Activated CD8-positive, alpha-beta memory T cell treated with anti-CD3 and anti-CD28 coated beads, Interleukin-2, amount 10 ng/mL, durations not matched to agents 7 days and 5 days (primary cell): ENCODE measurements around the gene RNF186. TPM values are rescaled to one million over a fixed set of nuclear protein-coding genes. Genes with fewer than 3 reads are reported as not detected.

Experiments used
- total RNA-seq, 2 experiments: library from RNA; stranded (reverse); gene quantifications; one replicate each; pipeline ENCODE4 v1.2.3, GENCODE V29; 2021

The RNF186 gene
- total RNA-seq, 2 experiments from 2014 or later: not detected

Other genes with a start within 250 kb of the RNF186 start
- gene NBL1, start 171.0 kb downstream of the RNF186 start, total RNA-seq: 10 to 100 TPM; 39.4 to 49.8 TPM
- not detected for gene HTR6, start 150.4 kb downstream of the RNF186 start, total RNA-seq
- gene TMCO4, start 15.4 kb downstream of the RNF186 start, total RNA-seq: 10 to 100 TPM; 18.4 to 18.6 TPM
- 1 to 10 TPM; 7.3 to 8.1 TPM for gene OTUD3, start 67.1 kb upstream of the RNF186 start, total RNA-seq
- gene PLA2G2E, start 108.3 kb upstream of the RNF186 start, total RNA-seq: not detected
- gene PLA2G2A, start 164.3 kb upstream of the RNF186 start, total RNA-seq: not detected